ENCODE results near the gene CPA1.

DNA sequence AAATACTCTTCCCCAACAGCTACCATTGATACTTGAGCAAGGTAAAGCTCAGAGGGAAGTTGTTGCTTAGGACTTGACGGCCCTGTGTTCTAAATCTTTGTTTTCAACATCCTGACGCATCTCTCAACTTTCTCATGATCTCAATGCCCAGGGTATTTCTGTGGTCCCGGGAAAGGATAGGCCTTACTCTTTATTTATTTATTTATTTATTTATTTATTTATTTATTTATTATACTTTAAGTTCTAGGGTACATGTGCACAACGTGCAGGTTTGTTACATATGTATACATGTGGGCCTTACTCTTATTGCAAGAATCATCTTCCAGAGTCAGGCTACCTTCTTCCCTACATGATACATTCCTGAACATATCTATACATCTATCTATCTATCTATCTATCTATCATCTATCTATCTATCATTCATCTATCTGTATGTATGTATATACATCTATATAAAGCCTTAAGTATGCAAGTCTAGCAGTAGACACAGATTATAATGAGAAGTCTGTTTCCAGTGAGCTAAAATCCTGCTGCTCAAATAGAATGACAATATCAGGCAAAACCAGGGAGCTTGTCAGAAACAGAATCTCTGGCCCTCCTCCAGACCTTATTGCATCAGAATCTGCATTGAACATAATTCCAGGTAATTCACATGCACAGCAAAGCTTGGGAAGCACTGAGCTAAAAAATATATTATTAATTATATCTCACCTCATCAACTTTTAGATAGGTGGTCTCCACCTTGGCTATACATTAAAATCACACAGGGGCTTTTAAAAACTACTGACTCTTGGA lies 47.8 kb upstream of the CPA1 start:
- TF ChIP-seq YY1 (IDR thresholded peaks at IDR 0.05; ENCODE audit: low read depth) = no peak
- no peak for TF ChIP-seq TAF1 (IDR thresholded peaks at IDR 0.05; ENCODE audit: low read depth)
